HCT116 (cell line): ENCODE measurements around the gene TTLL11. TPM values are rescaled to one million over a fixed set of nuclear protein-coding genes. Genes with fewer than 3 reads are reported as not detected.

Source experiments
- ATAC-seq: fragments of 200-7000 bp; cut with Tn5 transposase; 2 replicates; pipeline ENCODE4 v1.9.1; 2020; ENCODE audit warnings: mild to moderate bottlenecking, moderate library complexity
- BruUV-seq: library from RNA; stranded (reverse); fragments of 400-500 nt; replicated peaks from 2 replicates; lab custom pipeline; 2021; lab: Mats Ljungman, UMichigan
- CTCF ChIA-PET: fragments of 300-600 bp; sonication (Branson Sonifier 250); formaldehyde crosslinking; loops from one replicate; lab custom pipeline; 2021; ENCODE audit warnings: antibody characterized with exemption; lab: Charles Lee
- POLR2A ChIA-PET: fragments of 300-600, 350-600 bp; sonication (Branson Sonifier 250); formaldehyde crosslinking; loops from one replicate; lab custom pipeline; 2021; ENCODE audit warnings: antibody characterized with exemption; lab: Charles Lee
- RAD21 ChIA-PET, 2 experiments: fragments of 300-600 bp; sonication (Branson Sonifier 250); formaldehyde crosslinking; loops; one replicate each; lab custom pipeline; 2023; ENCODE audit warnings: low total read pairs in 2 of 2; ENCODE audit not compliant: uncharacterized antibody in 2 of 2, unreplicated experiment in 2 of 2, low non-redundant PET in 1 of 2; lab: Charles Lee
- DNase-seq: peaks from one replicate; pipeline ENCODE4 v3.0.0-alpha.2; 2010; ENCODE audit warnings: low read depth, low spot score
- H2AFZ ChIP-seq: fragments of 200-600 bp; shearing (Covaris generic), sonication (generic); 2 replicates; pipeline ENCODE4 v1.6.1; 2017; ENCODE audit warnings: low read depth, mixed run types, mixed read lengths, antibody characterized with exemption, low read length; ENCODE audit not compliant: poor library complexity, severe bottlenecking
- H3K27ac ChIP-seq: 2 replicates; pipeline ENCODE4 v1.5.1; 2012; ENCODE audit warnings: low read depth, low read length
- H3K27me3 ChIP-seq: fragments of 200-600 bp; sonication (generic); 2 replicates; pipeline ENCODE4 v1.6.1; 2016; ENCODE audit warnings: mixed run types, low read length, mixed read lengths; ENCODE audit not compliant: insufficient read depth
- H3K36me3 ChIP-seq, 2 experiments: fragments of 200-500 bp in 1 of 2; fragments of 200-600 bp in 1 of 2; sonication (Bioruptor generic) in 1 of 2; sonication (generic) in 1 of 2; 2 replicates each; pipeline versions ENCODE4 v1.5.1 to v1.6.1; 2014 to 2016; ENCODE audit warnings: low read length in 2 of 2, inconsistent platforms in 1 of 2, mixed read lengths in 1 of 2, mixed run types in 1 of 2; ENCODE audit not compliant: insufficient read depth in 2 of 2, control insufficient read depth in 1 of 2
- H3K4me1 ChIP-seq, 2 experiments: fragments of 200-600 bp in 1 of 2; sonication (generic) in 1 of 2; 2 replicates each; pipeline versions ENCODE4 v1.5.1 to v1.6.1; 2012 to 2017; ENCODE audit warnings: low read length in 2 of 2, inconsistent platforms in 1 of 2, mild to moderate bottlenecking in 1 of 2, mixed read lengths in 1 of 2, mixed run types in 1 of 2, moderate library complexity in 1 of 2; ENCODE audit not compliant: insufficient read depth in 2 of 2, control insufficient read depth in 1 of 2
- H3K4me2 ChIP-seq: fragments of 200-600 bp; sonication (generic); 2 replicates; pipeline ENCODE4 v1.6.1; 2017; ENCODE audit warnings: mixed run types, low read length, mixed read lengths
- H3K4me3 ChIP-seq, 2 experiments: fragments of 200-600 bp in 1 of 2; sonication (generic) in 1 of 2; replicated peaks in 1 of 2; 2 replicates each; pipeline ENCODE4 v1.5.1; 2011 to 2016; ENCODE audit warnings: low read length in 2 of 2, control low read depth in 1 of 2, low read depth in 1 of 2, mild to moderate bottlenecking in 1 of 2, mixed read lengths in 1 of 2, mixed run types in 1 of 2
- H3K79me2 ChIP-seq: fragments of 200-600 bp; sonication (generic); 2 replicates; pipeline ENCODE4 v1.6.1; 2017; ENCODE audit warnings: mild to moderate bottlenecking, mixed run types, low read length, moderate library complexity, mixed read lengths; ENCODE audit not compliant: insufficient read depth
- H3K9ac ChIP-seq: fragments of 200-600 bp; sonication (generic); 2 replicates; pipeline ENCODE4 v1.6.1; 2016; ENCODE audit warnings: low read length, mixed read lengths
- H3K9me2 ChIP-seq: fragments of 200-600 bp; sonication (generic), shearing (Covaris generic); 2 replicates; pipeline ENCODE4 v1.6.1; 2017; ENCODE audit warnings: mixed run types, mild to moderate bottlenecking, moderate library complexity; ENCODE audit not compliant: insufficient read depth
- H3K9me3 ChIP-seq, 2 experiments: fragments of 200-500 bp in 1 of 2; fragments of 200-600 bp in 1 of 2; sonication (Bioruptor generic) in 1 of 2; sonication (generic) in 1 of 2; 2 replicates each; pipeline ENCODE4 v1.6.1; 2014 to 2017; ENCODE audit warnings: low read length in 2 of 2, mixed read lengths in 2 of 2, inconsistent platforms in 1 of 2, low read depth in 1 of 2, mild to moderate bottlenecking in 1 of 2, mixed run types in 1 of 2, moderate library complexity in 1 of 2; ENCODE audit not compliant: control insufficient read depth in 1 of 2, insufficient read depth in 1 of 2
- H4K20me1 ChIP-seq: fragments of 200-600 bp; sonication (generic), shearing (Covaris generic); 2 replicates; pipeline ENCODE4 v1.6.1; 2017; ENCODE audit warnings: mixed run types, mild to moderate bottlenecking, moderate library complexity; ENCODE audit not compliant: insufficient read depth
- CBX3 ChIP-seq: IDR thresholded peaks from 2 replicates; pipeline ENCODE4 v1.6.1; 2012; ENCODE audit warnings: low read depth
- CEBPB ChIP-seq: IDR thresholded peaks from 2 replicates; pipeline ENCODE4 v1.6.1; 2012; ENCODE audit warnings: low read depth
- EGR1 ChIP-seq: IDR thresholded peaks from 2 replicates; pipeline ENCODE4 v1.6.1; 2012; ENCODE audit warnings: low read depth
- EZH2 ChIP-seq: fragments of 200-600 bp; sonication (generic); IDR thresholded peaks from 2 replicates; pipeline ENCODE4 v1.6.1; 2017; ENCODE audit warnings: antibody characterized with exemption, mixed run types
- EZH2phosphoT487 ChIP-seq: fragments of 200-600 bp; IDR thresholded peaks from 2 replicates; pipeline ENCODE4 v1.6.1; 2018; ENCODE audit warnings: antibody characterized with exemption, borderline replicate concordance
- FOSL1 ChIP-seq: IDR thresholded peaks from 2 replicates; pipeline ENCODE4 v1.6.1; 2012; ENCODE audit warnings: low read depth
- JUND ChIP-seq: IDR thresholded peaks from 2 replicates; pipeline ENCODE4 v1.6.1; 2012
- POLR2A ChIP-seq: IDR thresholded peaks from 2 replicates; pipeline ENCODE4 v1.7.0; 2011; ENCODE audit warnings: borderline replicate concordance; ENCODE audit not compliant: insufficient read depth, insufficient read length; ENCODE audit errors: extremely low read depth
- POLR2AphosphoS5 ChIP-seq: IDR thresholded peaks from 2 replicates; pipeline ENCODE4 v1.6.1; 2011; ENCODE audit warnings: mild to moderate bottlenecking, low read depth, low read length, moderate library complexity
- RAD21 ChIP-seq: IDR thresholded peaks from 2 replicates; pipeline ENCODE4 v1.6.1; 2012; ENCODE audit warnings: low read depth, mild to moderate bottlenecking
- SRF ChIP-seq: IDR thresholded peaks from 2 replicates; pipeline ENCODE4 v1.6.1; 2012; ENCODE audit warnings: low read depth
- TCF7L2 ChIP-seq: IDR thresholded peaks from 2 replicates; pipeline ENCODE4 v1.7.0; 2011; ENCODE audit warnings: borderline replicate concordance, inconsistent platforms; ENCODE audit not compliant: insufficient read depth, insufficient read length; ENCODE audit errors: extremely low read depth
- YY1 ChIP-seq: IDR thresholded peaks from 2 replicates; pipeline ENCODE4 v1.6.1; 2011; ENCODE audit warnings: low read length, low read depth, moderate library complexity, mild to moderate bottlenecking; ENCODE audit not compliant: insufficient replicate concordance; ENCODE audit errors: extremely low read depth
- ZFX ChIP-seq: fragments of 450-650 bp; IDR thresholded peaks from 2 replicates; pipeline ENCODE4 v1.6.1; 2017
- ZNF274 ChIP-seq: fragments of 200-500 bp; sonication (Bioruptor generic); IDR thresholded peaks from 2 replicates; pipeline ENCODE4 v1.6.1; 2014; ENCODE audit warnings: mild to moderate bottlenecking, low read depth, low read length, inconsistent platforms
- intact Hi-C: fragments of 100-400 bp; cut with micrococcal nuclease; formaldehyde crosslinking; loops from 2 replicates; pipeline ENCODE4 v1.10.0; 2022
- total RNA-seq: library from RNA; stranded (reverse); gene quantifications from one replicate; pipeline ENCODE4 v1.2.1, GENCODE V29; 2021; ENCODE audit not compliant: unreplicated experiment
- TF ChIP-seq, protein P1 (sequence below): IDR thresholded peaks from 2 replicates; pipeline ENCODE4 v1.6.1; 2012
- TF ChIP-seq, protein P2 (sequence below): IDR thresholded peaks from 2 replicates; pipeline ENCODE4 v1.6.1; 2012; ENCODE audit warnings: low read depth
- TF ChIP-seq, protein P3 (sequence below): IDR thresholded peaks from 2 replicates; pipeline ENCODE4 v1.6.1; 2011; ENCODE audit warnings: mild to moderate bottlenecking, low read length, moderate library complexity; ENCODE audit not compliant: insufficient replicate concordance; ENCODE audit errors: extremely low read depth
- TF ChIP-seq, protein P4 (sequence below): IDR thresholded peaks from 2 replicates; pipeline ENCODE4 v1.6.1; 2012
- TF ChIP-seq, protein P5 (sequence below), 3 experiments: fragments of 200-600 bp in 1 of 3; sonication (generic) in 1 of 3; IDR thresholded peaks in 2 of 3; conservative IDR thresholded peaks in 1 of 3; 2 replicates each; pipeline ENCODE4 v1.5.1; 2012 to 2017; ENCODE audit warnings: low read depth in 2 of 3, low read length in 2 of 3, antibody characterized with exemption in 1 of 3, borderline replicate concordance in 1 of 3, control low read depth in 1 of 3, mild to moderate bottlenecking in 1 of 3, mixed read lengths in 1 of 3, mixed run types in 1 of 3, moderate library complexity in 1 of 3; ENCODE audit not compliant: insufficient read depth in 1 of 3

TTLL11 gene
- total RNA-seq, 1 experiment from 2014 or later = 2.2 TPM

DNA sequence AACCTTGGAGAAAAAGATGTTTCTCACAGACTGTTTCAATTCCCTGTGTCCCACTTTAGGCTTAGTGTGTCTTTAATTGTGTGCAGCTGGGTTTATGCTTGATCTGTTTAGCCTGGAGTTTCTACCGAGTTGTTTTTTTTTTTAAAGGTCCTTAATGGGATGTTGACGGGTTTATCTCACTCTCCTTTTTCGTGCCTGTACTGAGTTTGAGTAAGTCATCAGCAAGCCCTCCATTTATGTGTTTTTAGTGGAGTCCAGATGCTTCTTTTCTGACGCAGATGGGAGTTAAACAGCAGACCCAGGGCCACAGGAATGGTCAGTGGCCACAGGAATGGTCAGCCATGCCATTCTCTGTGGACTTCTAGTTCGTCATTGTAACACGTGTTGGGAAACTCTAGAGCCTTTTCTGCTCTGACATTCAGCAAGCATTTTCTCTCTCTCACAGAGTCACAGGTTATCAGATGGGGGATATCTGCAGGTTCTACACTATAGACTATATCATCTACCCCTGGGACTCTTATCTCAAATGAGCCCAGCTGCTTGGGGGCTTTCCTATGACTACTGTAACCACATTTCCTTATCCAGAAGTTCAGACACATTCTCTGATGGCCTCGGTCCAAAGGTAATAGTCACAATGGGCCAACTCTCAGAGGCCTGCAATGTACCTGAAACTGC, 190.5 kb downstream of the TTLL11 start:
- ChIA-PET RAD21 (no interaction called here), CTCF (no interaction called here), POLR2A (no interaction called here)

More for the DNA sequence above, 190.5 kb downstream of the TTLL11 start:
- Histone ChIP-seq H3K9me2 (no peaks in the 10 kb centered on the region), H3K9me3 (peaks cover 6 to 8% of the 10 kb centered on the region in 2 experiments; a peak in 2 of 4 replicates), H3K4me1 (no peaks in the 10 kb centered on the region), H2AFZ (no peak overlapping the region), H3K36me3 (no peaks in the 10 kb centered on the region), H3K4me3 (no peak overlapping the region), H3K4me2 (no peak overlapping the region), H3K27me3 (no peaks in the 10 kb centered on the region), H3K9ac (no peak overlapping the region), H3K27ac (no peak overlapping the region), H4K20me1 (no peaks in the 10 kb centered on the region), H3K79me2 (no peaks in the 10 kb centered on the region)
- BruUV-seq = no TSS peak
- ATAC-seq (no peak), DNase-seq (no peak)
- intact Hi-C loops = no loop called here
- no peak for TF ChIP-seq JUND
- no peak for TF ChIP-seq POLR2AphosphoS5
- no peak for TF ChIP-seq EZH2phosphoT487
- TF ChIP-seq EZH2 = no peak
- no peak for TF ChIP-seq YY1
- TF ChIP-seq, protein P1, sequence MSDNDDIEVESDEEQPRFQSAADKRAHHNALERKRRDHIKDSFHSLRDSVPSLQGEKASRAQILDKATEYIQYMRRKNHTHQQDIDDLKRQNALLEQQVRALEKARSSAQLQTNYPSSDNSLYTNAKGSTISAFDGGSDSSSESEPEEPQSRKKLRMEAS = no peak
- TF ChIP-seq CBX3 = no peak
- TF ChIP-seq, protein P2, sequence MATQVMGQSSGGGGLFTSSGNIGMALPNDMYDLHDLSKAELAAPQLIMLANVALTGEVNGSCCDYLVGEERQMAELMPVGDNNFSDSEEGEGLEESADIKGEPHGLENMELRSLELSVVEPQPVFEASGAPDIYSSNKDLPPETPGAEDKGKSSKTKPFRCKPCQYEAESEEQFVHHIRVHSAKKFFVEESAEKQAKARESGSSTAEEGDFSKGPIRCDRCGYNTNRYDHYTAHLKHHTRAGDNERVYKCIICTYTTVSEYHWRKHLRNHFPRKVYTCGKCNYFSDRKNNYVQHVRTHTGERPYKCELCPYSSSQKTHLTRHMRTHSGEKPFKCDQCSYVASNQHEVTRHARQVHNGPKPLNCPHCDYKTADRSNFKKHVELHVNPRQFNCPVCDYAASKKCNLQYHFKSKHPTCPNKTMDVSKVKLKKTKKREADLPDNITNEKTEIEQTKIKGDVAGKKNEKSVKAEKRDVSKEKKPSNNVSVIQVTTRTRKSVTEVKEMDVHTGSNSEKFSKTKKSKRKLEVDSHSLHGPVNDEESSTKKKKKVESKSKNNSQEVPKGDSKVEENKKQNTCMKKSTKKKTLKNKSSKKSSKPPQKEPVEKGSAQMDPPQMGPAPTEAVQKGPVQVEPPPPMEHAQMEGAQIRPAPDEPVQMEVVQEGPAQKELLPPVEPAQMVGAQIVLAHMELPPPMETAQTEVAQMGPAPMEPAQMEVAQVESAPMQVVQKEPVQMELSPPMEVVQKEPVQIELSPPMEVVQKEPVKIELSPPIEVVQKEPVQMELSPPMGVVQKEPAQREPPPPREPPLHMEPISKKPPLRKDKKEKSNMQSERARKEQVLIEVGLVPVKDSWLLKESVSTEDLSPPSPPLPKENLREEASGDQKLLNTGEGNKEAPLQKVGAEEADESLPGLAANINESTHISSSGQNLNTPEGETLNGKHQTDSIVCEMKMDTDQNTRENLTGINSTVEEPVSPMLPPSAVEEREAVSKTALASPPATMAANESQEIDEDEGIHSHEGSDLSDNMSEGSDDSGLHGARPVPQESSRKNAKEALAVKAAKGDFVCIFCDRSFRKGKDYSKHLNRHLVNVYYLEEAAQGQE = no peak
- TF ChIP-seq, protein P3, sequence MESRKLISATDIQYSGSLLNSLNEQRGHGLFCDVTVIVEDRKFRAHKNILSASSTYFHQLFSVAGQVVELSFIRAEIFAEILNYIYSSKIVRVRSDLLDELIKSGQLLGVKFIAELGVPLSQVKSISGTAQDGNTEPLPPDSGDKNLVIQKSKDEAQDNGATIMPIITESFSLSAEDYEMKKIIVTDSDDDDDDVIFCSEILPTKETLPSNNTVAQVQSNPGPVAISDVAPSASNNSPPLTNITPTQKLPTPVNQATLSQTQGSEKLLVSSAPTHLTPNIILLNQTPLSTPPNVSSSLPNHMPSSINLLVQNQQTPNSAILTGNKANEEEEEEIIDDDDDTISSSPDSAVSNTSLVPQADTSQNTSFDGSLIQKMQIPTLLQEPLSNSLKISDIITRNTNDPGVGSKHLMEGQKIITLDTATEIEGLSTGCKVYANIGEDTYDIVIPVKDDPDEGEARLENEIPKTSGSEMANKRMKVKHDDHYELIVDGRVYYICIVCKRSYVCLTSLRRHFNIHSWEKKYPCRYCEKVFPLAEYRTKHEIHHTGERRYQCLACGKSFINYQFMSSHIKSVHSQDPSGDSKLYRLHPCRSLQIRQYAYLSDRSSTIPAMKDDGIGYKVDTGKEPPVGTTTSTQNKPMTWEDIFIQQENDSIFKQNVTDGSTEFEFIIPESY = no peak
- TF ChIP-seq, protein P4, sequence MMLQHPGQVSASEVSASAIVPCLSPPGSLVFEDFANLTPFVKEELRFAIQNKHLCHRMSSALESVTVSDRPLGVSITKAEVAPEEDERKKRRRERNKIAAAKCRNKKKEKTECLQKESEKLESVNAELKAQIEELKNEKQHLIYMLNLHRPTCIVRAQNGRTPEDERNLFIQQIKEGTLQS = no peak
- no peak for TF ChIP-seq TCF7L2
- TF ChIP-seq ZFX = no peak
- TF ChIP-seq SRF = no peak
- TF ChIP-seq, protein P5, sequence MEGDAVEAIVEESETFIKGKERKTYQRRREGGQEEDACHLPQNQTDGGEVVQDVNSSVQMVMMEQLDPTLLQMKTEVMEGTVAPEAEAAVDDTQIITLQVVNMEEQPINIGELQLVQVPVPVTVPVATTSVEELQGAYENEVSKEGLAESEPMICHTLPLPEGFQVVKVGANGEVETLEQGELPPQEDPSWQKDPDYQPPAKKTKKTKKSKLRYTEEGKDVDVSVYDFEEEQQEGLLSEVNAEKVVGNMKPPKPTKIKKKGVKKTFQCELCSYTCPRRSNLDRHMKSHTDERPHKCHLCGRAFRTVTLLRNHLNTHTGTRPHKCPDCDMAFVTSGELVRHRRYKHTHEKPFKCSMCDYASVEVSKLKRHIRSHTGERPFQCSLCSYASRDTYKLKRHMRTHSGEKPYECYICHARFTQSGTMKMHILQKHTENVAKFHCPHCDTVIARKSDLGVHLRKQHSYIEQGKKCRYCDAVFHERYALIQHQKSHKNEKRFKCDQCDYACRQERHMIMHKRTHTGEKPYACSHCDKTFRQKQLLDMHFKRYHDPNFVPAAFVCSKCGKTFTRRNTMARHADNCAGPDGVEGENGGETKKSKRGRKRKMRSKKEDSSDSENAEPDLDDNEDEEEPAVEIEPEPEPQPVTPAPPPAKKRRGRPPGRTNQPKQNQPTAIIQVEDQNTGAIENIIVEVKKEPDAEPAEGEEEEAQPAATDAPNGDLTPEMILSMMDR (IDR thresholded peaks at IDR 0.05 in 2 of 3, conservative IDR thresholded peaks at IDR 0.05 in 1 of 3; ENCODE audit: borderline replicate concordance in 1 of 3, insufficient read depth in 1 of 3, low read depth in 2 of 3, low read length in 2 of 3) = no peak
- TF ChIP-seq CEBPB = no peak
- no peak for TF ChIP-seq FOSL1
- no peak for TF ChIP-seq ZNF274
- TF ChIP-seq RAD21 = no peak
- TF ChIP-seq POLR2A = no peak
- no peak for TF ChIP-seq EGR1
